GM08714 (cell line): ENCODE data around the gene FRMD3.

Experiments
- H3K4me3 ChIP-seq: fragments of 200-500 bp; sonication (Bioruptor generic); 2 replicates; pipeline ENCODE4 v1.5.1; 2014; ENCODE audit warnings: mild to moderate bottlenecking, low read length, inconsistent platforms
- ZNF274 ChIP-seq: IDR thresholded peaks from 2 replicates; pipeline ENCODE4 v1.6.1; 2012; ENCODE audit warnings: mild to moderate bottlenecking, low read depth, low read length

FRMD3 gene

GRCh38 chr9:83200531-83200930, 337.7 kb downstream of the FRMD3 start:
- no peak for TF ChIP-seq ZNF274
- no peak overlapping the region for H3K4me3 ChIP-seq

- no peak for TF ChIP-seq ZNF274
- H3K4me3 ChIP-seq, result no peak overlapping the region
Measured at GRCh38 chr9:83199832-83200231, 338.4 kb downstream of the FRMD3 start.

- no peak for TF ChIP-seq ZNF274
- no peak overlapping the region for H3K4me3 ChIP-seq
Measured at GRCh38 chr9:83199240-83199639, 339.0 kb downstream of the FRMD3 start.

- H3K4me3 ChIP-seq, result no peak overlapping the region
- no peak for TF ChIP-seq ZNF274
Measured at GRCh38 chr9:83198371-83198770, 339.8 kb downstream of the FRMD3 start.

- TF ChIP-seq ZNF274, result no peak
- no peak overlapping the region for H3K4me3 ChIP-seq
Measured at GRCh38 chr9:83197591-83197990, 340.6 kb downstream of the FRMD3 start.

- H3K4me3 ChIP-seq, result no peak overlapping the region
- TF ChIP-seq ZNF274, result no peak
Measured at GRCh38 chr9:83196946-83197345, 341.3 kb downstream of the FRMD3 start.
